HCT116 (cell line): ENCODE measurements around the gene CDH22. TPM values are rescaled to one million over a fixed set of nuclear protein-coding genes. Genes with fewer than 3 reads are reported as not detected.

Experiments used
- ATAC-seq: fragments of 200-7000 bp; cut with Tn5 transposase; 2 replicates; pipeline ENCODE4 v1.9.1; 2020; ENCODE audit warnings: mild to moderate bottlenecking, moderate library complexity
- BruUV-seq: library from RNA; stranded (reverse); fragments of 400-500 nt; replicated peaks from 2 replicates; lab custom pipeline; 2021; lab: Mats Ljungman, UMichigan
- CTCF ChIA-PET: fragments of 300-600 bp; sonication (Branson Sonifier 250); formaldehyde crosslinking; loops from one replicate; lab custom pipeline; 2021; ENCODE audit warnings: antibody characterized with exemption; lab: Charles Lee
- POLR2A ChIA-PET: fragments of 300-600, 350-600 bp; sonication (Branson Sonifier 250); formaldehyde crosslinking; loops from one replicate; lab custom pipeline; 2021; ENCODE audit warnings: antibody characterized with exemption; lab: Charles Lee
- RAD21 ChIA-PET, 2 experiments: fragments of 300-600 bp; sonication (Branson Sonifier 250); formaldehyde crosslinking; loops; one replicate each; lab custom pipeline; 2023; ENCODE audit warnings: low total read pairs in 2 of 2; ENCODE audit not compliant: uncharacterized antibody in 2 of 2, unreplicated experiment in 2 of 2, low non-redundant PET in 1 of 2; lab: Charles Lee
- DNase-seq: peaks from one replicate; pipeline ENCODE4 v3.0.0-alpha.2; 2010; ENCODE audit warnings: low read depth, low spot score
- H2AFZ ChIP-seq: fragments of 200-600 bp; shearing (Covaris generic), sonication (generic); 2 replicates; pipeline ENCODE4 v1.6.1; 2017; ENCODE audit warnings: low read depth, mixed run types, mixed read lengths, antibody characterized with exemption, low read length; ENCODE audit not compliant: poor library complexity, severe bottlenecking
- H3K27ac ChIP-seq: 2 replicates; pipeline ENCODE4 v1.5.1; 2012; ENCODE audit warnings: low read depth, low read length
- H3K27me3 ChIP-seq: fragments of 200-600 bp; sonication (generic); 2 replicates; pipeline ENCODE4 v1.6.1; 2016; ENCODE audit warnings: mixed run types, low read length, mixed read lengths; ENCODE audit not compliant: insufficient read depth
- H3K36me3 ChIP-seq, 2 experiments: fragments of 200-500 bp in 1 of 2; fragments of 200-600 bp in 1 of 2; sonication (Bioruptor generic) in 1 of 2; sonication (generic) in 1 of 2; 2 replicates each; pipeline versions ENCODE4 v1.5.1 to v1.6.1; 2014 to 2016; ENCODE audit warnings: low read length in 2 of 2, inconsistent platforms in 1 of 2, mixed read lengths in 1 of 2, mixed run types in 1 of 2; ENCODE audit not compliant: insufficient read depth in 2 of 2, control insufficient read depth in 1 of 2
- H3K4me1 ChIP-seq, 2 experiments: fragments of 200-600 bp in 1 of 2; sonication (generic) in 1 of 2; 2 replicates each; pipeline versions ENCODE4 v1.5.1 to v1.6.1; 2012 to 2017; ENCODE audit warnings: low read length in 2 of 2, inconsistent platforms in 1 of 2, mild to moderate bottlenecking in 1 of 2, mixed read lengths in 1 of 2, mixed run types in 1 of 2, moderate library complexity in 1 of 2; ENCODE audit not compliant: insufficient read depth in 2 of 2, control insufficient read depth in 1 of 2
- H3K4me2 ChIP-seq: fragments of 200-600 bp; sonication (generic); 2 replicates; pipeline ENCODE4 v1.6.1; 2017; ENCODE audit warnings: mixed run types, low read length, mixed read lengths
- H3K4me3 ChIP-seq, 2 experiments: fragments of 200-600 bp in 1 of 2; sonication (generic) in 1 of 2; replicated peaks in 1 of 2; 2 replicates each; pipeline ENCODE4 v1.5.1; 2011 to 2016; ENCODE audit warnings: low read length in 2 of 2, control low read depth in 1 of 2, low read depth in 1 of 2, mild to moderate bottlenecking in 1 of 2, mixed read lengths in 1 of 2, mixed run types in 1 of 2
- H3K79me2 ChIP-seq: fragments of 200-600 bp; sonication (generic); 2 replicates; pipeline ENCODE4 v1.6.1; 2017; ENCODE audit warnings: mild to moderate bottlenecking, mixed run types, low read length, moderate library complexity, mixed read lengths; ENCODE audit not compliant: insufficient read depth
- H3K9ac ChIP-seq: fragments of 200-600 bp; sonication (generic); 2 replicates; pipeline ENCODE4 v1.6.1; 2016; ENCODE audit warnings: low read length, mixed read lengths
- H3K9me2 ChIP-seq: fragments of 200-600 bp; sonication (generic), shearing (Covaris generic); 2 replicates; pipeline ENCODE4 v1.6.1; 2017; ENCODE audit warnings: mixed run types, mild to moderate bottlenecking, moderate library complexity; ENCODE audit not compliant: insufficient read depth
- H3K9me3 ChIP-seq, 2 experiments: fragments of 200-500 bp in 1 of 2; fragments of 200-600 bp in 1 of 2; sonication (Bioruptor generic) in 1 of 2; sonication (generic) in 1 of 2; 2 replicates each; pipeline ENCODE4 v1.6.1; 2014 to 2017; ENCODE audit warnings: low read length in 2 of 2, mixed read lengths in 2 of 2, inconsistent platforms in 1 of 2, low read depth in 1 of 2, mild to moderate bottlenecking in 1 of 2, mixed run types in 1 of 2, moderate library complexity in 1 of 2; ENCODE audit not compliant: control insufficient read depth in 1 of 2, insufficient read depth in 1 of 2
- H4K20me1 ChIP-seq: fragments of 200-600 bp; sonication (generic), shearing (Covaris generic); 2 replicates; pipeline ENCODE4 v1.6.1; 2017; ENCODE audit warnings: mixed run types, mild to moderate bottlenecking, moderate library complexity; ENCODE audit not compliant: insufficient read depth
- ATF3 ChIP-seq: IDR thresholded peaks from 2 replicates; pipeline ENCODE4 v1.6.1; 2012
- ELF1 ChIP-seq: IDR thresholded peaks from 2 replicates; pipeline ENCODE4 v1.6.1; 2012; ENCODE audit warnings: low read depth, borderline replicate concordance
- JUND ChIP-seq: IDR thresholded peaks from 2 replicates; pipeline ENCODE4 v1.6.1; 2012
- POLR2A ChIP-seq: IDR thresholded peaks from 2 replicates; pipeline ENCODE4 v1.7.0; 2011; ENCODE audit warnings: borderline replicate concordance; ENCODE audit not compliant: insufficient read depth, insufficient read length; ENCODE audit errors: extremely low read depth
- RAD21 ChIP-seq: IDR thresholded peaks from 2 replicates; pipeline ENCODE4 v1.6.1; 2012; ENCODE audit warnings: low read depth, mild to moderate bottlenecking
- REST ChIP-seq: IDR thresholded peaks from 2 replicates; pipeline ENCODE4 v1.6.1; 2012; ENCODE audit warnings: low read depth
- SIN3A ChIP-seq: IDR thresholded peaks from 2 replicates; pipeline ENCODE4 v1.6.1; 2012; ENCODE audit warnings: low read depth
- SRF ChIP-seq: IDR thresholded peaks from 2 replicates; pipeline ENCODE4 v1.6.1; 2012; ENCODE audit warnings: low read depth
- TCF7L2 ChIP-seq: IDR thresholded peaks from 2 replicates; pipeline ENCODE4 v1.7.0; 2011; ENCODE audit warnings: borderline replicate concordance, inconsistent platforms; ENCODE audit not compliant: insufficient read depth, insufficient read length; ENCODE audit errors: extremely low read depth
- ZBTB33 ChIP-seq: IDR thresholded peaks from 2 replicates; pipeline ENCODE4 v1.6.1; 2011; ENCODE audit warnings: mild to moderate bottlenecking, low read length, moderate library complexity; ENCODE audit not compliant: insufficient replicate concordance; ENCODE audit errors: extremely low read depth
- ZFX ChIP-seq: fragments of 450-650 bp; IDR thresholded peaks from 2 replicates; pipeline ENCODE4 v1.6.1; 2017
- ZNF274 ChIP-seq: fragments of 200-500 bp; sonication (Bioruptor generic); IDR thresholded peaks from 2 replicates; pipeline ENCODE4 v1.6.1; 2014; ENCODE audit warnings: mild to moderate bottlenecking, low read depth, low read length, inconsistent platforms
- intact Hi-C: fragments of 100-400 bp; cut with micrococcal nuclease; formaldehyde crosslinking; loops from 2 replicates; pipeline ENCODE4 v1.10.0; 2022
- total RNA-seq: library from RNA; stranded (reverse); gene quantifications from one replicate; pipeline ENCODE4 v1.2.1, GENCODE V29; 2021; ENCODE audit not compliant: unreplicated experiment

The CDH22 gene
- total RNA-seq, 1 experiment from 2014 or later = 1.8 TPM

GRCh38 chr20:46328200-46328882, 20.0 kb upstream of the CDH22 start:
- no peaks in the 10 kb centered on the region; the same call in 1 of the 2 replicates for H3K27me3 ChIP-seq
- H3K79me2 ChIP-seq = no peaks in the 10 kb centered on the region
- H4K20me1 ChIP-seq = no peaks in the 10 kb centered on the region
- H3K4me3 ChIP-seq = no peak overlapping the region
- BruUV-seq = no TSS peak
- ChIA-PET CTCF (no interaction called here), POLR2A (no interaction called here), RAD21 (no interaction called here)
- no peak overlapping the region for H2AFZ ChIP-seq
- H3K9ac ChIP-seq = no peak overlapping the region
- TF ChIP-seq ELF1 (no peak), RAD21 (no peak), JUND (no peak), ZBTB33 (no peak)
- peaks cover 0 to 5% of the 10 kb centered on the region in 2 experiments; a peak in 1 of 4 replicates for H3K4me1 ChIP-seq
- no peak for ATAC-seq
- H3K9me3 ChIP-seq = no peaks in the 10 kb centered on the region
- no peaks in the 10 kb centered on the region for H3K36me3 ChIP-seq
- no peak for DNase-seq
- H3K4me2 ChIP-seq = no peak overlapping the region
- H3K27ac ChIP-seq = no peak overlapping the region
- H3K9me2 ChIP-seq = no peaks in the 10 kb centered on the region
- intact Hi-C loops = loop anchor here (10.0 kb wide), 1 partner anchor 304 kb away; the partner anchor contains the start of gene SLC12A5

GRCh38 chr20:46327557-46327956, 19.3 kb upstream of the CDH22 start:
- no peak overlapping the region for H3K4me2 ChIP-seq
- ATAC-seq (no peak), DNase-seq (no peak)
- intact Hi-C loops = loop anchor here (10.0 kb wide), 1 partner anchor 303 kb away; the partner anchor contains the start of gene SLC12A5
- H3K36me3 ChIP-seq = no peaks in the 10 kb centered on the region
- no peak overlapping the region for H2AFZ ChIP-seq
- ChIA-PET RAD21 (no interaction called here), POLR2A (no interaction called here), CTCF (interaction anchor here (1.1 kb wide), 1 partner anchor 195 kb away, joined by 3 read pairs; no protein-coding TSS in a partner anchor)
- no peaks in the 10 kb centered on the region for H3K9me2 ChIP-seq
- no peaks in the 10 kb centered on the region for H4K20me1 ChIP-seq
- H3K4me3 ChIP-seq = no peak overlapping the region
- no peak overlapping the region for H3K9ac ChIP-seq
- no peaks in the 10 kb centered on the region; a peak in 1 of 4 replicates for H3K4me1 ChIP-seq
- H3K27ac ChIP-seq = no peak overlapping the region
- no TSS peak for BruUV-seq
- H3K27me3 ChIP-seq = no peaks in the 10 kb centered on the region; the same call in 1 of the 2 replicates
- H3K79me2 ChIP-seq = no peaks in the 10 kb centered on the region
- no peaks in the 10 kb centered on the region for H3K9me3 ChIP-seq
- TF ChIP-seq ATF3 (no peak), SIN3A (no peak), TCF7L2 (no peak), POLR2A (no peak), JUND (no peak), REST (no peak), ZNF274 (no peak), ZFX (no peak), SRF (no peak)
